ENCODE measurements around the gene CHRD. TPM values are rescaled to one million over a fixed set of nuclear protein-coding genes. Genes with fewer than 3 reads are reported as not detected.

The CHRD gene
- total and polyA plus RNA-seq, 10 of the 15 experiments (the other 5 are each of a cell fraction or from before 2014, with no cell fraction given): not detected

- TF ChIP-seq ATF2 (IDR thresholded peaks at IDR 0.05; ENCODE audit: low read length) (no peak; the same call in 1 of the 2 replicates), ZNF592 (IDR thresholded peaks at IDR 0.05) (no peak), SPI1 (IDR thresholded peaks at IDR 0.05; ENCODE audit: borderline replicate concordance, insufficient read depth, low read depth, low read length) (no peak), SMAD5 (IDR thresholded peaks at IDR 0.05; ENCODE audit: low read depth) (peak; percentile 61; the same call in 1 of the 2 replicates), IKZF1 (conservative IDR thresholded peaks at IDR 0.05) (peak; percentile 6; the same call in 1 of the 2 replicates), E4F1 (IDR thresholded peaks at IDR 0.05; ENCODE audit: borderline replicate concordance, partially characterized antibody) (no peak), TCF7 (IDR thresholded peaks at IDR 0.05; ENCODE audit: borderline replicate concordance) (no peak), RCOR1 (conservative IDR thresholded peaks at IDR 0.05; ENCODE audit: low read depth, low read length) (no peak), NFYB (IDR thresholded peaks at IDR 0.05; ENCODE audit: insufficient read depth, low read depth, low read length) (no peak), SKIL (IDR thresholded peaks at IDR 0.05; ENCODE audit: low read depth, poor library complexity, severe bottlenecking) (no peak), RFX5 (IDR thresholded peaks at IDR 0.05; ENCODE audit: low read depth, low read length) (0 out of 2 replicates have a peak, but pooled peaks have one; percentile 9), SIN3A (IDR thresholded peaks at IDR 0.05; ENCODE audit: low read depth, low read length) (no peak), ATF7 (IDR thresholded peaks at IDR 0.05; ENCODE audit: low read depth) (peak; percentile 73), HDAC2 (IDR thresholded peaks at IDR 0.05) (no peak), TAF1 (IDR thresholded peaks at IDR 0.05; ENCODE audit: borderline replicate concordance, low read depth, low read length) (no peak), MTA3 (IDR thresholded peaks at IDR 0.05; ENCODE audit: borderline replicate concordance, low read length) (peak; percentile 81; the same call in 1 of the 2 replicates), PKNOX1 (IDR thresholded peaks at IDR 0.05) (no peak), POLR2A (IDR thresholded peaks at IDR 0.05; ENCODE audit: low read depth, low read length) (peak; percentile 92)
These were observed 44.0 kb upstream of the CHRD start (continued) for GRCh38 chr3:184335661-184336546.

All from GM12878 (cell line).